ENCODE data around the gene SPANXN3.

SPANXN3 gene

DNA sequence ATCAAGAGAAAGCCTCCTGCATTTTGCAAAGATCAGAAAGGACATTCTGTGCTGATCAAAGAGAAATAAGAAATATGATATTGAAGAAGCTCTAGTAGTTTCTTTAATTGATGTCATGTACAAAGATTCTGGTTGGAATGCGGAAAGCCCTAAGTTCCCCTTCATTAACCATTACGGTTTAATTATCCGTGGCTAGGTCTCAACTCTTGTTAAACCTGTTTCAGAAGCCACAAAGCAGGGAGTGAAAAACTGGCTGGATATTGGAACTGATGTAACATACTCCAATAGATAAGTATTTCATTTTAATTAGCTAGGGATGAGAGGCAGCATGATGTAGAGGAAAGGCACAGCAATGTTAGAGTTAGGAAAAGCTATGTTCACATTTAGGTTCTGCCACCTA lies 55.7 kb downstream of the SPANXN3 start:
- TF ChIP-seq, protein P1, sequence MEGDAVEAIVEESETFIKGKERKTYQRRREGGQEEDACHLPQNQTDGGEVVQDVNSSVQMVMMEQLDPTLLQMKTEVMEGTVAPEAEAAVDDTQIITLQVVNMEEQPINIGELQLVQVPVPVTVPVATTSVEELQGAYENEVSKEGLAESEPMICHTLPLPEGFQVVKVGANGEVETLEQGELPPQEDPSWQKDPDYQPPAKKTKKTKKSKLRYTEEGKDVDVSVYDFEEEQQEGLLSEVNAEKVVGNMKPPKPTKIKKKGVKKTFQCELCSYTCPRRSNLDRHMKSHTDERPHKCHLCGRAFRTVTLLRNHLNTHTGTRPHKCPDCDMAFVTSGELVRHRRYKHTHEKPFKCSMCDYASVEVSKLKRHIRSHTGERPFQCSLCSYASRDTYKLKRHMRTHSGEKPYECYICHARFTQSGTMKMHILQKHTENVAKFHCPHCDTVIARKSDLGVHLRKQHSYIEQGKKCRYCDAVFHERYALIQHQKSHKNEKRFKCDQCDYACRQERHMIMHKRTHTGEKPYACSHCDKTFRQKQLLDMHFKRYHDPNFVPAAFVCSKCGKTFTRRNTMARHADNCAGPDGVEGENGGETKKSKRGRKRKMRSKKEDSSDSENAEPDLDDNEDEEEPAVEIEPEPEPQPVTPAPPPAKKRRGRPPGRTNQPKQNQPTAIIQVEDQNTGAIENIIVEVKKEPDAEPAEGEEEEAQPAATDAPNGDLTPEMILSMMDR (conservative IDR thresholded peaks at IDR 0.05) = no peak
- no peak overlapping the region for H3K27ac ChIP-seq

All from VCaP (cell line).